HG03432 (cell line): ENCODE results near the gene ALAS1.

Experiments used
- ATAC-seq: cut with Tn5 transposase; IDR thresholded peaks from one replicate; pipeline ENCODE4 v1.9.1; 2021; ENCODE audit warnings: mild to moderate bottlenecking, moderate library complexity; ENCODE audit not compliant: unreplicated experiment

Gene ALAS1

DNA sequence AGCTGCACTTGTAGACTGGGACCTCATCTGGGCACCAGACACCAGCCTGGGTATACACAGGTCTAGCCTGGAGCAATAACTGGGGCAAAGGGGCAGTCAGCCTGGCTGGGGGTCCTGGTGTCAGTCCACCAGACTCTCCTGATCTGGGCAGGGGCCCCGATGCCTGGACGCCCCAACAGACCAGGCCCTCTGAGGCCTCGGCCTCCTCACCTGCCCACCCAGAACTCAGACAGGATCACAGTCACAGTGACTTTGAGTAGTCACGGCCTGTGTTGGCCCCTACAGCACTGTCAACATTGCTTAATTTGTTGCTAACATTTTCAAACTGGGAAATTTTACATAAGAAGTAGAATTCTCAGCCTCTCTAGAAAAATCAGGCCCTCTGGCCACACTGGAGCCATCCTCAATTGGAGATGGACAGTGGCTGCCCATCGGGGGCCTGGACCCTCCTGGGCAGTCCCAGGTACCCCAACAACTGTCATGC is 35.2 kb downstream of the ALAS1 start:
- no peak for ATAC-seq

DNA sequence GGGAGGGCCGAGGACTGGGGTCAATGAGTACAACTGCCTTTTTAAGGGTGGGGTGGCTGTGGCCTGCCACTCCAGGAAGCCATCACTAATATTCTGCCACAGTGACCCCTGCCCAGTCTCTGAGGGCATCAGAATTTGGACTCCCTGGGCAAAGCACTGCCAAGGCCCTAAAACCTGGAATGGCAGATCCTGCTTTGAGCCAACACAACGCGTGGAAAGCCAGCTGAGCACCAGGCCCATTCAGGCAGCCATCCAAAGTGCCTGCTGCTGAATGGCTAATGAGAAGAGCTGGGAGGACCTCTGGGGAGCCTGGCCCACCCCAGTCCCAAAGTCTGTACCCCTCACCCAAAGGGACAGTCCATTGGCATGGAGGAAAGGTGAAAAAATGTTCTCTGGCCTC is 36.0 kb downstream of the ALAS1 start:
- no peak for ATAC-seq

DNA sequence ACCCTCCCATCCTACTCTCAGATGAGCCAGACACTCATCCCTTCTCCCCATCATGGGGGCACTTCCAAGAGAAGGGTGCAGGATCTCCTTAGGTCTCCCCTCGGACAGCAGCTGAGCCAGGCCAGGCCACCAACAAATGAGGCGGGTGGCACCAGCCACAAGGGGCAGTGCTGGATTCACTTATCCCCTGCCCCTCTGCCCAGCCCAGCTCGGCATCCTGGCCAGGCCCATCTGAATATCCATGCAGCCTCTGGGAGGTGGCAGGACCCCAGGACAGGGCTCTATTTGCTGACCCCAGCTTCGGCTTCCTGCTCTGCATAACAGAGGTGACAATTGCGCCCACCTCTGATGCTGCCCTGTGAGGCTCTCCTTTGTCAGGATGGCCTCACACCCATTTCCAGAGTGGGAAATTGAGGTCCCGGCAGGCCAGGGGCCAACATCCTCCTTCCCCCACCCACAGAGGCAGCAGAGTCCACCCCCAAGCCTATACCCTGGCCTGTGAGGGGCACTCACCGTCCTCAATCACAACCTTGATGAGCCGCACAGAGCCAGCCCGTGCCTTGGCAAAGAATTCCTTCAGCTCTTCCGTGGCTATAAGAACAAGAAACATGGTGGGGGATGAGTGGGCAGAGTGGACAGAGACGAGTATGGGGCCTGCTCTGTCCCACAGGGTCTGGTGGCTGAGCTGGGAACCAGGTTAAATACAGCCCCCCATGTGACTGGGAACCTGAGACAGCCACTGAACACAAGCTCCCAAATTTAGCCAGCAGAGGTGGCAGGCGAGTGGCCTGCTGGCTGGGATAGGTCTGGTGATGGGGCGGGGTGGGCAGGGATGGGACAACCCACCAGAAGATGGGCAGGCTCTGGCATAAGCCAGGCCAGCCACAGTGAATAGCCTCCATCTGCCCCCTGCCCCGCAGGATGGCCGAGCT is 36.8 kb downstream of the ALAS1 start:
- no peak for ATAC-seq

DNA sequence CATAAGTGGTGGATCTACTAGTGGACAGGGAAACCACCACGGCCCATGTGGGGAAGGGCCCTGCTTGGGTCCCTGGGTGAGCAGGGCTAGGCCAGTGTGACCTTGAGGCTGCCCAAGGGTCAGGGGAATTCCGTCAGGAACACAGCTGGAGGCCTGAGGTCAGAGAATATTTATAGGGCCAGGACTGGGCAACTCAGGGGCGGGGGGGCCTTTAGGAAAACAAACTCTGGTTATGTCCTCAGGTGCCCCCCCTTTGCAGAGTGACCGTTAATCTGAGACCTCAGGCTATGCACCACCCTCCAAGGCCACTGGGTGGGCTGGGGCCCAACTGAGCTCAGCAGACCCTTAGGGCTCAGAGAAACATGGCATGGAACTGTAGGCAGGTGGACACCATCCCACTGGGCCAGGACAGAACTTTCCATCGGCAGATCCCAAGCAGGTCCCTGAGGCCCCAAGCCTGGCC is 38.5 kb downstream of the ALAS1 start:
- ATAC-seq, result no peak

DNA sequence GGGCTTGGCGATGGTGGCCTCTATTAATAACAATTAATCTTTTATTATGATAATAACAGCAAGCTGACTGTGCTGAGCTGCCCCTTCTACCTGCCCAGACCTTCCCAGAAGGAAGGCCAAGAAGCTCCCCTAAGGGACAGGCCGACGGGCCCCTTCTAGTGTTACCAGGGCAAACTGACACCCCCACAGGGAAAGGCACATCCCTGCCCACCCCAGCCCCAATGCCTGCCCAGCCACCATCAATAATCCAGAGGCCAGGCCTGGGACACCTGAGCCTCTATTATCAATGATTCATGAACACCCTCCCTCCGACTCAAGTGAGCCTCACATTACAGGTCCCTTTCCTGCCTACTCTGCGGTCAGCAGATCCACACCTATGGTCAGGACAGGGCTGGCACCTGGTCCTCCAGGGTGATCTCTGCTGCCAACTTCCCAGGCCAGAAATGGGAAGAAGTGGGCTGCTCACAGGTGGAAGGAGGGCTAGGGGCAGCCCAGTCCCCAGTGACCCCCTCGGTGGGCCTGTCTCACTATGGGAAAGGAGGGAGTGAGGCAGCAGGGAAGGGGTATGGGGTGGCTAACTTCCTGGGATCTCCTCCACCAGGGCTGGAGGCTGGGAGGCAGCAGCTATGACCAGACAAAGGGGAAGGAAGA is 39.2 kb downstream of the ALAS1 start:
- no peak for ATAC-seq

DNA sequence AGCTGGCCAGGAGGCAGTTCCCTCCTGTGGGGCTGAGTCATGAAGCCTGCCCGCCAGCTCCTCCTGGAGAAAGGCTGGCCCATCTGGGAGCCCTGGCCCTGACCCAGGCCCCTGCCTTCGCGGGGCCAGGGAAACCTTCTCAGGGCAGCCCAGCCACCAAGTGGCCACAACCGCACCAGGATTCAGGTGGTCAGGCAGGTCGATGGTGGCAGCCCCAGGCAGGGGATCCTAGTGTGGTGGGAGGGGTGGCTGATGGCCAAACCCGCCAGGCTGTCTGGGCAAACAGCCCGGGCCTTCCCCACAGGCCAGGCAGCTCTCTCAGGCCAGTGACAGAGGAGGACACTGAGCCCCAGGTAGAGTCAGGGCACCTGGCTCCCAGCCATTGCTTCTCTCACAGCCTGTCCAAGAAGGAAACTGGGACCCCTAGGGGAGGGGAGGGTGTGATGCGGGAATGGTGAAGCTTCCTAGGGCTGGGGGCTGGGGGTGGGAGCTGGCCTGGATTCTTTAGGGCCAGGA is 39.8 kb downstream of the ALAS1 start:
- no peak for ATAC-seq

DNA sequence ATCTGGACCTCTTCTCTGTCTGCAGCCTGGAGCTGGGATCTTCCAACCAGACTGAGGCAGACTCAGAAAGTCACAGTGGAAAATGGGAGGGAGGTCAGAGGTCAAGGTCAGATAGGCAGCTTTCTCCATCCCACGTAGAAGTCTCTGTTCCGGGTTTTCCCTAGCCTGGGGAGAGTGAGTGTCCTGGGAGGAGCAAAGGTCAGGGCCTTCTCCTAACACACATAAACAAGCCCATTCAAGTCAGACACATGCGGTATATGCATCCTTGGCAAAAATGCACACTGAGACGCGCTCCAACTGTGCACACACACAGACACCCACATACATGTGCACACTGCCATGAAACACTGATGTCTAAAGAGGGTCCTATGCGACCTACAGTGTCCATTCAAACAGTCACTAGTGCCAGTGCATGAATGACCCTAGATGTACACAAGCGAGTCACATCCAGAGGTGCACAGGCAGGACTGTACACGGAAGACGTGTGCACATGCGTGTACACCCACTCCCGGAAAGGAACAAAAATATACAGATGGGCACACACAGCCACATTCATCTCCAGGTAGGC is 40.3 kb downstream of the ALAS1 start:
- ATAC-seq, result no peak

DNA sequence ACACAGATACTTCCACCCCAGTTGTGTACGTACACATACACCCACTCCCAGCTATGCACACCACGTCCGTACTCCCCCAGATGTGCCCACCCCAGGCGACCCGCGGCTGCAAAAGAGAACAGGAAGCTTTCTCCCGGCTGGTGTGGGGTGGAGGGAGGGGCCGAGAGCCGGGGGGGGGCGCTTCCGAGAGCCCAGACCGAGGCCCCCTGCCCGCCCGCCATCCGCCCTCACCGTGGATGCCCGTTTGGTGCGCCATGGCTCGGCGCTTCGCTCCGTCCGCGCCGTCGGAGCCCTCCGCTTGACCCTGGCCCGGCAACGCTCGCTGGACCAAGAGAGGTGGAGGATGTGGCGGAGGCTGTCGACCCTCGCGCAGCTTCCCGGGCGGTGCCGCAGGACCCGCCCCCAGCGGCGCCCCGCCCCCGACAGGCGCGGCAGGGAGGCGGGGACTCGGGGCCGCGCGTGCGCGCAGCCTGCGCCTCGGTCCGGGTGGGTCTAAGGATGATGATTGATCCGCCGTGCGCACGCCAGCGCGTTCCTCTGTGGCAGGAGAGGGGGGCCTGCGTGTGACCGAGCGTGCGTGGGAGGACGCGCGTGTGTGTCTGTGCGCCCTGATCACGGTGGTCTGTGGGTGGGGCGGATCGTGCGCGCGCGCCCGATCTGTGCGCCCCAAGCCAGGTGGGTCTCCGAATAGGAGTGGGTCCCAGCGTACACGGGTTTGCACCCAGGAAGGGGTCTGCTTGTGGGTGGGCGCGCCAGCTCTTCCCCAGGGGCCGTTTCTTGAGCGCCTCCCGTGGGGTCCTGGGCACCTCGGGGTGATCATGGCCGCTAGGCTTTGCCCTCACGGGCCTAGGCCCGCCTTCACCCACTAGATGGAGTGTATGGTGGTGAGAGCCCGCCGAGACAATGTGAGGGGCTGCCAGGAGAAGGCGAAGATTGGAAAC is 41.1 kb downstream of the ALAS1 start, which contains the start of gene TWF2:
Gene TWF2, minus strand, starts transcription at position 398 of the 941 bp plus-strand sequence. Its CDS starts 142 bp downstream, at position 256.
- ATAC-seq, result peak; percentile 78

DNA sequence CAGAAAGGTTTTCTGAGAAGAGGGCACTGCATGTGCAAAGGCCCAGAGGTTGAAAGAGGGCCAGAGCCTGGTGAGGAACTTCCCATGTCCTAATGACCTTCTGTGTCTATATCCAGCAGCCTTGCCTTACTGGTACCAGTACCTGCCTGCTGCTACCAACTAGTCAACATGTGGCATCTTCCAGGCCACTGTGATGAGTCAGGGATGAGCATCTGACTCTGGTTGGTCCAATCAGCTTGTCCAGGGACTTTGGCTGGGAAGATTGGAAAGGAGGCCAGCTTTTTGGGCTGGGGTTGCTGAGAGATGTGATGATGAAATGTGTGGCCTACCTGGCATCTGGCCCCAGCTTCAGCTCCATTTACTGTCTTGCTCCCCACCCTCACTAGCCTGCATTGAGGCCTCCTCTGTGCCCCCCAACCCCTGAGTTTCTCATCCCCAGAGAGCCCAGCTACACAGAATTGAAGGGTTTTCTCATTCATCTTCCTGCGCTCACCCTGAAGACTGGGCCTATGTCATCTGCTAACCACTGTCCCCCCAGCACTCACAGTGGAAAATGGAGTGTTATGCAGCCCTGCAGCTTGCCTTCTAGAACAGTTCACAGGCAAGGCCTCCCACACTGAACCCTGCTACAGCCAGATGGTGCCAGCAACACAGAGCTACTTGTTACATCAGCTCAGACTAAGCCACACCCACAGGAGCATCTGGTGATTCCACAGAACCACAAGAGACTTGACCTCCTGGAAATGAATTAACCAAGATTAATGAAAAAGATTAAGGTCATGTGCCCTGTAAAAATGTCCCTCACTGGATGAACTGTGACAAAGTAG is 42.3 kb downstream of the ALAS1 start:
- no peak for ATAC-seq

DNA sequence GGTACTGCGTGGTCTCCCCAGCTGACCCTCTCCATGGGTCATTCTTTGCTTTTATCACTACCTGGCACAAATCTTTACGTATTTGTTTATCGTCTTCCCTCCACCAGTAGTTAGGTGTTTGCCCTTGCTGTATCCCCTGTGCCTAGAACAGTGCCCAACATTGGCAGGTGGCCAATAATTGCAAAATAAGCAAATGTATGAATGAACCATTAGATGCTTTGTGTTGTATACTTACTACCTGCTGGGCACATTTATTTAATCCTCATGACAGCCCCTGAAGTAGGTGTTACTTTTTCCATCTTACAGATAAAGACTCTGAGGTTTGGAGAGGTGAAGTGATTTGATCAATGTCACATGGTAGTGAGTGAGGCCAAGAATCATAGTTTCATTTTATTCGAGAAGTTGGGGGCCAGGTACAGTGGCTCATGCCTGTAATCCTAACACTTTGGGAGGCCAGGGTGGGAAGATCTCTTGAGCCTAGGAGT is 43.0 kb downstream of the ALAS1 start:
- no peak for ATAC-seq

DNA sequence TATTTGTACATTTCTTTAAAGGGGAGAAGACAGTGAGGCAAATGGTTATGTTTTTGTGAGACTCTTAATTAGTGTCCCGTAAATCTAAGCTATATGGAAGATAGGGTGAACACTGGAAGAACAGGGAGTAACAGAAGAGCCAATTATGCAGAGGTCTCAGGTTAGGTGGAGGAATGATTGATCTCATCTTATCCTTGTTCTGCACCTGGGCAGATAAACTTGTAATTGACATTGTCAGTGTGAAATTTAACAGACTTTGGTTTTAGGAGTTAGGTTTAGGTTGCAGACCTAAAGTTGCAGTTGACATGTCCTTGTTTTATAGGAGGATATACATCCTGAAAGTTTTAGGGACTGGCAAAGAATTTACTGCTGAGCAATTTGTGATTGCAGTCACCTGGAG is 44.1 kb downstream of the ALAS1 start:
- ATAC-seq, result no peak

DNA sequence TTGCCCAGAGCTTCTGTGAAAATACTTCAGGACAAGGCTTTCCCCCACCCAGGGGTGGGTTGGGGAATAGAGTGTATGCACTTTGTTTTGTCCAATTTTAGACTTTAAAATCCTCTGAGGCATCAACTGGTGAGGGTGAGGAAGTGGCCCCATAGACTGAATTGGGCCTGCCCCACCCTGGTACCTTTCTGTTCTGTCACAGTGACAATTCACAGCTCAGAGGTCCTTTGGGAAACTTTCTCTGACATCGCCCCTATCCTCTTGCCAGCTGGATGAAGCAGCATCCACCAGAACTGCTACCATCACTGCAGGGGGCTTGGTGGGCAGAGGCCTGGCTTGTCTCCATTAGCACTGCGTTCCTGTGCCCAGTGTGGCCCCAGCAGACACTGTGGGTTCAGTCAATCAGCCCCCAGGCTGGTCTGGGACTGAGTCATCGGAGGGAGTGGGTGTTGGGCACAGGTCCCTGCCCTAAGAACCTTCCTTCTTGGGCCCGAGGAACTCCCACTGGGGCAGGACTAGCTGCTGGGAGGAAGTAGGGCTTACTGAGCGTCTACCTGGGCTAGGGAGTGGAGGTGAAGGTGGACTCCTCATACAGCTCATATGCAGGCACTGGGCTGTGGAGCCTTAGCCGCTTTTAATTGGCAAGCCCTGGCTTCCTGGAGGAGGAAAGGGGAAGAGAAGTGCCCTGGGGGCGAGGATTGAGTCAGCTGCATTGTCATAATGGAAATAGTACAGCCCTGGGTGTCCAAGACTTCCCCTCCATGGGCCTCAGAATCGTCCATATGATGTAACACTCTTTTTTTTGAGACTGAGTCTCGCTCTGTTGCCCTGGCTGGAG is 46.0 kb downstream of the ALAS1 start:
- peak; percentile 41 for ATAC-seq

DNA sequence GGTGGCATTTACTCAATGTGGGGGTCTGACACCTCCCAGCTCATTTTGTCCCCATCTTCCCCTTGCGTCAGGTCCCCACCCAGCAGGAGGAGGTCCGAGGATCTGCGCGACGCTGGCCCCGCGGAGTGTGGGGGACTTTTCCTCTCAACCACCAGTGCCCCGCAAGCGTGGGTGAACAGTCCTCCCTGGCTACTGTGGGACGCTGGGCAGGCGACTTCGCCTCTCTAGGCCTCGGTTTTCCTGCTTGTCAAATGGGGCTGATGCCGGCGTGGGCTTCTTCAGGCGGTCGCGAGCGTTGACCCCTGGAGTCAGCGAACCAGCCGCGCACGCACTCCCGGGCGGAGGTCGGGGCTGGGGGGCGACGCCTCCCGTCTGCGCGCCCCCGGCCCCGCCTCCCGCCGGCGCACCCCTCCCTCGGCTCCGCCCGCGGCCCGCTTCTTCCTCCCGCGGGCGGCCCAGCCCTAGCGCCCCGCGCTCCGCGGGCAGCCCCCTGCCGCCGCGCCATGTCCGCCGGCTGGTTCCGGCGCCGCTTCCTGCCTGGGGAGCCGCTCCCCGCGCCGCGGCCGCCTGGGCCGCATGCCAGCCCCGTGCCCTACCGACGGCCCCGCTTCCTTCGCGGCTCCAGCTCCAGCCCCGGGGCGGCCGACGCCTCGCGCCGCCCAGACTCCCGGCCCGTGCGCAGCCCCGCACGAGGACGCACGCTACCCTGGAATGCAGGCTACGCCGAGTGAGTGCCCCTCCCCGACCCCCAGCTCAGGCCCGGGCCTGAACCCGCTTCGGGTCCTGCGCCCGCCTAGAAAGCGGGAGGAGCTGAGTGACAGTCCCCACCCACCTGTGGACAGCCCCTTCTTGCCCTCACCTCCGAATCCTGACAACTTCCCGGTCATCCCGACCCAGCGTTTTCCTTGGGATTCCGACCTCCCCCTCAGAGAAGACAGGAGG is 47.6 kb downstream of the ALAS1 start, which contains the start of gene PPM1M:
Gene PPM1M, plus strand, starts transcription at position 438 of the 942 bp plus-strand sequence. Its CDS starts 66 bp downstream, at position 504.
- ATAC-seq, result peak; percentile 44

DNA sequence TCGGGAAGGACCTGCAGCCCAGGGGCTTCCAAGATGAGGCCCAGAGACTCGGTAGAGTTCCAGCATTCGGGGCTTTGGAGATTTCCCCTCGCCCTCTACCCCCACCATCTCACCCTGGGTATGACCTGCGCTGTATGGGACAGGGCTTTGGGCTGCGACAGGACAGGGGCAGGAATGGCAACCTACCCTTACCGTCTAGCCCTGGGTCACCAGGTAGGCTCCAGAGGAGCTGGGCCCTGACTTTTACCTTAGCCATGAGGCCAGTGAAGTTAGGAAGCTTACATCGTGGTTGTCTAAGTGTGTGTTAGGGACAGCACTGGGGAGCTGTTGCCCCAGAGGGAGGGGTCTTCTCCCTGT is 48.3 kb downstream of the ALAS1 start:
- no peak for ATAC-seq

DNA sequence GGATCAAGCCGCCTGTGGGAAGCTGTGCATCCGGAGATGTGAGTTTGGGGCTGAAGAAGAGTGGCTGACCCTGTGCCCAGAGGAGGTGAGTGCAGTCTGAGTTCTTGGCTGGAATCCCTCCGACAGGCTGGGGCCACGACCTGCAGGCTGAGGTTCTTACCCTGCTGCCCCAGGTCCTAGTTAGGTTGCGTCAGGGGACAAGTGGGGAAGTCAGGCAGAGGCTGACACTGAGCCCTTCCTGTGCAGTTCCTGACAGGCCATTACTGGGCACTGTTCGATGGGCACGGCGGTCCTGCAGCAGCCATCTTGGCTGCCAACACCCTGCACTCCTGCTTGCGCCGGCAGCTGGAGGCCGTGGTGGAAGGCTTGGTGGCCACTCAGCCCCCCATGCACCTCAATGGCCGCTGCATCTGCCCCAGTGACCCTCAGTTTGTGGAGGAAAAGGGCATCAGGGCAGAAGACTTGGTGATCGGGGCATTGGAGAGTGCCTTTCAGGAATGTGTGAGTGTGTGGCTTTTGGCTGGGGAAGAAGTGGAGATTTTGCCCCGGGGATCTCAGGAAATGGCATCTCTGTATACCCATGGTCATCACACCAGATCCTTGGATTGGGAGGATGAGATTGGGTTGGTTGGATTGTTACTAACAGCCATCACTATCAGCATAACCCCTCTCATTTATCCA is 48.9 kb downstream of the ALAS1 start:
- ATAC-seq, result no peak

DNA sequence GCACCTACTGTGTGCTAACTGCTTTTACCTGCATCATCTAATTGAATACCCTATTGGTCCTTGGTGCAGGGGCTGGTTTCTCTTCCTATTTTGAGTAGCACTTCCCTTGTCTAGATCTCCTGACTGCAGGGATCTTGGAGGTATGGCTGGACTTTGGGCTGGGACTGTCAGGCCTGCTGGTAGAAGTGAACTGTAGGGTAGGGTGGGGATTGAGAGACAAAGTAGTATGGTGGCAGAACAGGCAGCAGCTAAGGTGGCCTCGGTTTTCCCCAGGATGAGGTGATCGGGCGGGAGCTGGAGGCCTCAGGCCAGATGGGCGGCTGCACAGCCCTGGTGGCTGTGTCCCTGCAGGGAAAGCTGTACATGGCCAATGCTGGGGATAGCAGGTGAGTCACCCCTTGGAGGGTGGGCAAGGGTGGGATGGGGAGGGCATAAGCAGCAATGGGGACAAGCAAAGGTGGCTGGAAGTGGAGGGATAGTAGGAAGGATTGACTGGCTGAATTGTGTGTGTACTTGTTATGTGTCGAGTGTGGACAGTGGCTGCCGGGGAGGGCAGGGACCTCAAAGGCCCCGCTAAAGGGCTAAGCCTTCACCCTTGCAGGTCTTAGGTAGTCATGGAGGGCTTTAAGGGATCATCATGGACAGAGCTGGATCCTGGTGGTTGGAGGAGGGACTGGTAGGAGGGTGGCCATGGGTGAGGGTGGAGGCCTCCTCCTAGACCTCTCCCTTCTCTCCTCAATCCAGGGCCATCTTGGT is 49.6 kb downstream of the ALAS1 start:
- no peak for ATAC-seq
